SK-N-MC (cell line): ENCODE results near the gene USP49.

Experiments used
- EZH2 ChIP-seq: fragments of 200-600 bp; sonication (generic); IDR thresholded peaks from one replicate; pipeline ENCODE4 v1.6.1; 2017; ENCODE audit warnings: antibody characterized with exemption
- POLR2AphosphoS5 ChIP-seq: IDR thresholded peaks from 2 replicates; pipeline ENCODE4 v1.6.1; 2012; ENCODE audit warnings: mild to moderate bottlenecking, low read depth, low read length, borderline replicate concordance

DNA sequence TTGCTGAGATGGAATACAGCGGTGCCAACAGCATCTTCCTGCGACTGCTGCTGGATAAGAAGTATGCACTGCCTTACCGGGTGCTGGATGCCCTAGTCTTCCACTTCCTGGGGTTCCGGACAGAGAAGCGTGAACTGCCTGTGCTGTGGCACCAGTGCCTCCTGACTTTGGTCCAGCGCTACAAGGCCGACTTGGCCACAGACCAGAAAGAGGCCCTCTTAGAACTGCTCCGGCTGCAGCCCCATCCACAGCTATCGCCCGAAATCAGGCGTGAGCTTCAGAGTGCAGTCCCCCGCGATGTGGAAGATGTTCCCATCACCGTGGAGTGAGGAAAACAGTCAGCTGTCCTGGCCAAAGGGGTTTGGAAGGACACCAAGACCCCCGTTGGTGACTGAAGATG lies 37.2 kb upstream of the USP49 start:
- TF ChIP-seq POLR2AphosphoS5 (no peak), EZH2 (no peak)
